ENCODE results near the gene COL8A1.
"Not testable (repeated sequence)": the region's sequence is repeated elsewhere in the genome, so short reads cannot be mapped to it uniquely, and the experiment has no call there.

The COL8A1 gene

DNA sequence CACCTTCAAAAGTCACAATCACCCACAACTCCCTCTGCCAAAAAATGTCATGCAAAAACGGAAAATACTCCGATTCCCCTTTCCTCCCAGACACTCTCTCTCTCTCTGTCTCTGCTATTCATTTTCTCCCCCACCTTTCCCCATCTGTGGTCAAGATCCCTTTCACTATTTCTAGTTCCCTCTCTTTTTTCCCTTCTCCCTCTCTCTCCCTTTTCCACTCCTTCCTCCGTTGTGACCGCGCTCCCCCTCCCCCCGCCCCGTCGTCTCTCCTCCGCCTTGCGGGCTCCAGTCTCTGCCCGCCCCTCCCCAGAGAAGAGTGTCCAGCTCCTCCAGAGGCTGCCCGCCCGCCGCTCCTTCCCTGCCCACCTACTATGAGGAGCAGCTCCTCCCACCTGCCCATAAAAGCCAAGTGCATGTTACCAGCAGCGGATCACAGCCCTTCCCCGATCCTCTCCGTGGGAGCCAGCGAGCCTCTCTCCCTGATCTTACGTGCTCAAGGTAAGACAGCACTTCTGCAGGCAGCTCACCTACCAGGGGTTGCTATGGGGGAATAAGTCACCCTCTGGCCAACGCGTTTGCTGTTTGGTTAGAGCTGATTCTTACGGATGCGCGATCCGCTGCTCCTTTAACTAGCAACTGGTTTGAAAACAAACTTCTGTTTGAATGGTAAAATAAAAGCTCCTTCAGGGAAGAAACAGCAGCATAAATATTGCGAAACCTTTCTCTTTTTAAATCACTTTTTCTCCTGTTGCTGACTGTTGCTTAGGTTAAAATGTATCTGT, at the start of gene COL8A1:
Gene COL8A1, plus strand, starts transcription at position 428 of the 782 bp plus-strand sequence. CDS start 152,089 bp downstream, outside the sequence.
- DNase-seq (ENCODE audit: low read depth in 2 of 2): no peak

- DNase-seq (ENCODE audit: low read depth in 2 of 2): not testable (repeated sequence)
Observed at GRCh38 chr3:99589168-99589567, 49.2 kb upstream of the COL8A1 start.

GRCh38 chr3:99599894-99600293, 38.5 kb upstream of the COL8A1 start:
- DNase-seq (ENCODE audit: low read depth in 2 of 2): no peak

DNA sequence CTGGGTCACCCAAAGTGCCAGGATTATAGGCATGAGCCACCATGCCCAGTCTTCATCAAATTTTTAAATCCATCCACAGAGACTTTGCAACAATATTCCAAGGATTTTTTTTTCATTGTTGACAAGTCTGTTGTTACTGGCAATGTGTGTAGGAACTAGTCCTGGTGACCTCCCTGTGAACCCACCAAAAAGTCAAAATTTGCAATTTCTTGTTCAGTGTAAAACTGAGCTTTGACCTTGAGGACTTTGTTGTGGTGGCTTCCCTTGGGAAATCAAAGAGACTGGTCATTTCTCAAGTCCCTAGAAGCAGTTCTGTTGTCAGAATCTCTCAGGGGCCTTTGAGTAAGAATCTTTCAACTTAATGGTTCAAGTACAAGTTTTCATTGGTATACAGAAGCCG, 36.9 kb upstream of the COL8A1 start:
- DNase-seq (ENCODE audit: low read depth in 2 of 2): no peak

GRCh38 chr3:99602183-99602582, 36.2 kb upstream of the COL8A1 start:
- DNase-seq (ENCODE audit: low read depth in 2 of 2): no peak

- DNase-seq (ENCODE audit: low read depth in 2 of 2): no peak
Observed at GRCh38 chr3:99607151-99607550, 31.2 kb upstream of the COL8A1 start.

- no peak for DNase-seq (ENCODE audit: low read depth in 2 of 2)
Observed at GRCh38 chr3:99614768-99615167, 23.6 kb upstream of the COL8A1 start.

- no peak for DNase-seq (ENCODE audit: low read depth in 2 of 2)
Observed at GRCh38 chr3:99620077-99620767, 18.2 kb upstream of the COL8A1 start.

- DNase-seq (ENCODE audit: low read depth in 2 of 2): no peak
Observed at GRCh38 chr3:99620976-99621375, 17.4 kb upstream of the COL8A1 start.

- no peak for DNase-seq (ENCODE audit: low read depth in 2 of 2)
Observed at GRCh38 chr3:99624496-99625236, 13.7 kb upstream of the COL8A1 start.

GRCh38 chr3:99625237-99625622, 13.2 kb upstream of the COL8A1 start:
- DNase-seq (ENCODE audit: low read depth in 2 of 2): no peak

- no peak for DNase-seq (ENCODE audit: low read depth in 2 of 2)
Observed at GRCh38 chr3:99625643-99626416, 12.6 kb upstream of the COL8A1 start.

DNA sequence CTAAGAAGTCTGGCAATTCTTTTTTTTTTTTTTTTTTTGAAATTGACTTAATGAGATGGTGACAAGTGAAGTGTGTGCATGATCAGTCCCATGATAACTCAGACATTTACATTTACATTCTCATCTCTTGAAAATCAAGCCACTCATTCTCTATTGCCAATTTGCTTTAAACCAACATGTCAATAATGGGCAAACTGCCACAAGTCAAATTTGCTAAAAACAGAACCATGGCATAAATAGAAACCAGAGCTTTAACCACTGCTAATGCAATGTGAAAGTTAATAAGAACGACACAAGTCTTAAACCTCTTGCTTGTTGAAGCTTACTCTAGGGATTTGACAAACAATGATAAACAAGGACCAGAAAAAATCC, 12.0 kb upstream of the COL8A1 start:
- no peak for DNase-seq (ENCODE audit: low read depth in 2 of 2)

DNA sequence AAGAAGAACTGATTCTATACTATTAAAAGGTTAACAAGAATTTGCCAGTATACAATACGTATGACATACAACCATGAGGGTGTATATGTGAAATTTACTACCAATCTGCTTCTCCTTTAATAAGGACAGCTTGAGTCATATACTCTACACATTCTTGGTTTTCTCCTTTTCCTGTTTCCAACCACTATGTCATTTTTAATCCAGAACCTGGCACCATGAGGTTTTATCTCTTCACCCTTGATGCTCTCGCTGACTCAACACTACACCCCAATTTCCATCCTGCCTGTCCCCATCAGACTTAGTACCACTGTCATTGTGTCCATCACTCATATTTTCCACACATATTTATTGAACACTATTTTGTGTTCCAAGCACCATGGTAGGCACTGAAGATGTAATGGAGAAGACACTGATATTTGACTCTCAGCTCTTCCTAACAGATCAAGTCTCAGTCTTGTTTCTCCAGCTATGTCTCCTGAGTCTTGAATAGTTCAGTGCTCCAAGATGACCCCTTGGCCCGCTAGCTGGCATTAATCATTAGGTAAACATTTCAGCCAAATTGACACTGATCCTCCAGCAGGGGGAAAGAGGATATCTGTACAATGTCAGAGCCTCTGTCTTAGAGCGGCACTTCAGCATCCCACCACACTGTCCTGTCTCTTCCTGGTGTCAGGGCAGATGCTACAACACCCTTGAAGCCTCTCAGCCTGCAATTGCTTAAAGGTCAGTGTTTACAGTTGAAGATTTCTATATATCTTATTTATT, 11.2 kb upstream of the COL8A1 start:
- no peak for DNase-seq (ENCODE audit: low read depth in 2 of 2)

GRCh38 chr3:99630815-99631214, 7.6 kb upstream of the COL8A1 start:
- no peak for DNase-seq (ENCODE audit: low read depth in 2 of 2)

- DNase-seq (ENCODE audit: low read depth in 2 of 2): no peak
Observed at GRCh38 chr3:99633887-99634558, 4.4 kb upstream of the COL8A1 start.

DNA sequence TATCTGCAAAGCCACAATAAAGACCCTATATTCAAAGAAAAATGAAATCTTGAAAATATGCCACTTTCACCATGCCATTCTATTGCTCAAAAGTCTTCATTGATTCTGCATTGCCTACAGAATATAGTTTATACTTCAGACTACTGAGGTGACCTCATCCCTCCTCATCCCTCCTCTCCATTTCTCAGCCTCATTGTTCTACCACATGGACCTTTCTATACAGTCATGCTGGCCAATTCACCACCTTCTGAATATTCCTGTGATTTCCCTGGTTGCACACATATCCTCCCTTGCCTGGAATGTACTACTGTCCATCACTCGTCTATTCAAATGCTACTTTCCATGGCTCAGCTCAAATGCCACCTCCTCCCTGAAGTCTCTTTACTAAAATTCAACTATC, 3.5 kb upstream of the COL8A1 start:
- DNase-seq (ENCODE audit: low read depth in 2 of 2): no peak

DNA sequence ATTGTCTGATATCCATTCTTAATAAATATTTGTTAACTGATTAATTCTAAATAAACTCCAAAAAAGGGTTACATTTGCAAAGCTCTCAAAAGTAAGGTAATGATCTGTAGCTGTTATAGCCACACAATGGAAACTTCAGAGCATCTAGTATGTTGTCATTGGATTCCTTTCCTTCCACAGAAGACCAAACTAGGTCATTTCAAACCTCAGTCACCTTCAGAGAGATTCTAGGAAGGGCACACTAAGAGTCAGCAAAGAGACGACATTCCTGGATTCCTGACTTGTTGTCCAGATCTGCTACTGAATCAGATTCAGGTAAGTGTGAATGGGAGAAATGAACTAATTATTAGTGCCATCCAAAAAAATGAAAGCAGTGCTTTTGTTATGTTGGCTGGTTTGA, 3.0 kb upstream of the COL8A1 start:
- no peak for DNase-seq (ENCODE audit: low read depth in 2 of 2)

DNA sequence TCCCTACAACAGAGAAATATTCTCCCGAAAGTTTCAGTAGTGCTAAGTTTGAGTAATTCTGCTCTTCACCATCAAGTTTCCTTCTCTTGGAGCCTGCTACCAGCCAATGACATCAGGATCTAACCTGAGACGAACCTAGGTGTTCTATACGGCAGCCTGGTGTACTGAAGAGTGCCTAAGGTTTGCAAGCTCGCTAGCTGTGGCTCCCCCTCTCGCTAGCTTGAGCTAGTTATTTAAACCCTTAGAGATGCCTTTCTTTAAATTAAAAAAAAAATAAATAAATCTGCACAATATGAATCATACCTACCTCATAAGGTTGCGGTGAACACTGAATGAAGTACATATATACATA, 1.4 kb upstream of the COL8A1 start:
- DNase-seq (ENCODE audit: low read depth in 2 of 2): no peak

DNA sequence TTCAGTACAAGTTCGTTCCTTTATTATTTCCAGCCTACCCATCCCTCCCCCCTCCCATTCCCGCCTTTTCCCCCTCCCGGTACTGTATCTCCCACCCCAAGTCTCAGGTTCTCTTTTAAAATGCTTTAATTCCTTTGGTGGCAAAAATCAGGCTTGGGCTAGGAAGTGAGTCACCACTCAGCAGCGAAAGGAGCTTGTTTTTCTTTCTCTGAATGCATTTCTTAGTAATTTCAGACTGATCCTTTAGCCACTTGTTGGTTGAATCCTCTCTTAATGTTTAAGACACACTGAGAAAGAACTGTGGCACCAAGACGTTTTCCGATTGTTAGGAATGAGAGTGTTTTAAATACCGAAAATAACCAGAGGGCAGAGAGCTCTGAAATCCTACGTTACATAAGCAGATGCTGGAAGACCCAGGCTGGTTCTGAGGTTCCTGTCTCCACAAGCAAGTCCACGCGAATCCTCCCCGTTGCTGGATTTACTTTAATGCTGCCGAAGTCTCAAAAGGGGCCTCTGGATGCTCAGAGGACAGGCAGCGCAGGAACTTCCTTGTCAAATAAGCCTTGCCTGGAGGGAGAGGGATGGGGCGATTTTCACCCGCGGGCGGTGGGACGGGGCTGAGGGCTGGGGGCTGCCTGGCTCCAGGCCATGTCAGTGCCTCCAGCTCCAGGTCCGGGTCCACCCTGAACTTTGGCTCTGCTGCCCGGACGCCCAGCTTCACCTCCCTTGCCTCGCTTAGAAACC, 854 bp upstream of the COL8A1 start:
- DNase-seq (ENCODE audit: low read depth in 2 of 2): no peak
